ENCODE results near the gene LCN10.

DNA sequence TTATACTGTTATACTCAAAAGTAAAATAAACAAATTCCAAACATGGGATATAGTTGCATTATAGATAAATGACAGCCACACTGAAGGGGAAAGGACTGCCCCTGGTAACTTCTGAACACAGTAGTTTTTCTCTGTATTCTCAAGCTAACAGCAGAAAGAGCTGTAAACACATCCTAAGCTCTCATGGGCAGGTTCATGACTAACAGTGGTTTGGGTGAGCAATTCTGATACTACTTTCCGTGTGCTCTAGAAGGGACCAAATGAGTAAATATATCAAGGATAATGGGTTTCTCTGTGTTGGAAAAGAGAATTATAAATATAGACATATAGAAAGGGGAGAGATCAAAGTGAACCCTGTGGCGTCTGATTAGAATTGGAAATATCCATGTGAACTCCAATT, 7.8 kb upstream of the LCN10 start:
- TF ChIP-seq, protein P1, sequence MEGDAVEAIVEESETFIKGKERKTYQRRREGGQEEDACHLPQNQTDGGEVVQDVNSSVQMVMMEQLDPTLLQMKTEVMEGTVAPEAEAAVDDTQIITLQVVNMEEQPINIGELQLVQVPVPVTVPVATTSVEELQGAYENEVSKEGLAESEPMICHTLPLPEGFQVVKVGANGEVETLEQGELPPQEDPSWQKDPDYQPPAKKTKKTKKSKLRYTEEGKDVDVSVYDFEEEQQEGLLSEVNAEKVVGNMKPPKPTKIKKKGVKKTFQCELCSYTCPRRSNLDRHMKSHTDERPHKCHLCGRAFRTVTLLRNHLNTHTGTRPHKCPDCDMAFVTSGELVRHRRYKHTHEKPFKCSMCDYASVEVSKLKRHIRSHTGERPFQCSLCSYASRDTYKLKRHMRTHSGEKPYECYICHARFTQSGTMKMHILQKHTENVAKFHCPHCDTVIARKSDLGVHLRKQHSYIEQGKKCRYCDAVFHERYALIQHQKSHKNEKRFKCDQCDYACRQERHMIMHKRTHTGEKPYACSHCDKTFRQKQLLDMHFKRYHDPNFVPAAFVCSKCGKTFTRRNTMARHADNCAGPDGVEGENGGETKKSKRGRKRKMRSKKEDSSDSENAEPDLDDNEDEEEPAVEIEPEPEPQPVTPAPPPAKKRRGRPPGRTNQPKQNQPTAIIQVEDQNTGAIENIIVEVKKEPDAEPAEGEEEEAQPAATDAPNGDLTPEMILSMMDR (IDR thresholded peaks at IDR 0.05) = no peak
- no peak for TF ChIP-seq SIN3A (IDR thresholded peaks at IDR 0.05; ENCODE audit: borderline replicate concordance, insufficient read depth, low read depth, low read length)
- no peak for TF ChIP-seq POLR2AphosphoS5 (IDR thresholded peaks at IDR 0.05; ENCODE audit: low read depth, low read length)
- TF ChIP-seq, protein P2, sequence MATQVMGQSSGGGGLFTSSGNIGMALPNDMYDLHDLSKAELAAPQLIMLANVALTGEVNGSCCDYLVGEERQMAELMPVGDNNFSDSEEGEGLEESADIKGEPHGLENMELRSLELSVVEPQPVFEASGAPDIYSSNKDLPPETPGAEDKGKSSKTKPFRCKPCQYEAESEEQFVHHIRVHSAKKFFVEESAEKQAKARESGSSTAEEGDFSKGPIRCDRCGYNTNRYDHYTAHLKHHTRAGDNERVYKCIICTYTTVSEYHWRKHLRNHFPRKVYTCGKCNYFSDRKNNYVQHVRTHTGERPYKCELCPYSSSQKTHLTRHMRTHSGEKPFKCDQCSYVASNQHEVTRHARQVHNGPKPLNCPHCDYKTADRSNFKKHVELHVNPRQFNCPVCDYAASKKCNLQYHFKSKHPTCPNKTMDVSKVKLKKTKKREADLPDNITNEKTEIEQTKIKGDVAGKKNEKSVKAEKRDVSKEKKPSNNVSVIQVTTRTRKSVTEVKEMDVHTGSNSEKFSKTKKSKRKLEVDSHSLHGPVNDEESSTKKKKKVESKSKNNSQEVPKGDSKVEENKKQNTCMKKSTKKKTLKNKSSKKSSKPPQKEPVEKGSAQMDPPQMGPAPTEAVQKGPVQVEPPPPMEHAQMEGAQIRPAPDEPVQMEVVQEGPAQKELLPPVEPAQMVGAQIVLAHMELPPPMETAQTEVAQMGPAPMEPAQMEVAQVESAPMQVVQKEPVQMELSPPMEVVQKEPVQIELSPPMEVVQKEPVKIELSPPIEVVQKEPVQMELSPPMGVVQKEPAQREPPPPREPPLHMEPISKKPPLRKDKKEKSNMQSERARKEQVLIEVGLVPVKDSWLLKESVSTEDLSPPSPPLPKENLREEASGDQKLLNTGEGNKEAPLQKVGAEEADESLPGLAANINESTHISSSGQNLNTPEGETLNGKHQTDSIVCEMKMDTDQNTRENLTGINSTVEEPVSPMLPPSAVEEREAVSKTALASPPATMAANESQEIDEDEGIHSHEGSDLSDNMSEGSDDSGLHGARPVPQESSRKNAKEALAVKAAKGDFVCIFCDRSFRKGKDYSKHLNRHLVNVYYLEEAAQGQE (IDR thresholded peaks at IDR 0.05; ENCODE audit: insufficient read depth in 1 of 2, low read depth in 2 of 2, low read length in 1 of 2) = no peak
